ENCODE results near the gene SLC22A23.

The SLC22A23 gene

DNA sequence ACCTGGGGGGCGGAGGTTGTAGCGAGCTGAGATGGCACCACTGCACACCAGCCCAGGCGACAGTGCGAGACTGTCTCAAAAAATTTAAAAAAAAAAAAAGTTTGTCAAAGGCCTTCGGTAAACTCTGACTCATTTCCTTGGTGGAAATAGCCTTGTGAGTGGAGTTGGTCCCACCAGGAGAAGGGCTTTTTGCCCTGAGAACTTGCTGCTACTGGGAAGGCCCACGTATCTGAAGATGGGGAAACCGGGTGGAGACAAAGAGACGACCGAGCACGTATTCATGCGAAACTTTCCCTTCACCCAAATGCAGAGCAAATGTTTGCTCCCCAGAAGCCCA, 51.7 kb downstream of the SLC22A23 start:
- no peaks in the 10 kb centered on the region for H3K36me3 ChIP-seq (ENCODE audit: insufficient read depth, low read length)
- TF ChIP-seq POLR2AphosphoS5 (IDR thresholded peaks at IDR 0.05; ENCODE audit: borderline replicate concordance, low read depth, low read length): no peak
- no peak for TF ChIP-seq FOXP2 (optimal IDR thresholded peaks at IDR 0.05; ENCODE audit: control extremely low read depth, extremely low read length, insufficient read depth)
- TF ChIP-seq EZH2 (IDR thresholded peaks at IDR 0.05): no peak
- no peak overlapping the region for H3K4me3 ChIP-seq
- no peak overlapping the region for H3K9ac ChIP-seq (ENCODE audit: insufficient read length)
- H3K9me3 ChIP-seq (ENCODE audit: low read depth, low read length): no peaks in the 10 kb centered on the region
- H3K27ac ChIP-seq: no peak overlapping the region
- DNase-seq (ENCODE audit: low read depth, low spot score): no peak

- TF ChIP-seq FOXP2 (optimal IDR thresholded peaks at IDR 0.05; ENCODE audit: control extremely low read depth, extremely low read length, insufficient read depth) (no peak), EZH2 (IDR thresholded peaks at IDR 0.05) (no peak), POLR2AphosphoS5 (IDR thresholded peaks at IDR 0.05; ENCODE audit: borderline replicate concordance, low read depth, low read length) (no peak)
- Histone ChIP-seq H3K4me3 (no peak overlapping the region), H3K9ac (ENCODE audit: insufficient read length) (no peak overlapping the region), H3K9me3 (ENCODE audit: low read depth, low read length) (no peaks in the 10 kb centered on the region), H3K27ac (no peak overlapping the region), H3K36me3 (ENCODE audit: insufficient read depth, low read length) (no peaks in the 10 kb centered on the region)
- no peak for DNase-seq (ENCODE audit: low read depth, low spot score)
These were observed 53.3 kb downstream of the SLC22A23 start for GRCh38 chr6:3403238-3404173.

DNA sequence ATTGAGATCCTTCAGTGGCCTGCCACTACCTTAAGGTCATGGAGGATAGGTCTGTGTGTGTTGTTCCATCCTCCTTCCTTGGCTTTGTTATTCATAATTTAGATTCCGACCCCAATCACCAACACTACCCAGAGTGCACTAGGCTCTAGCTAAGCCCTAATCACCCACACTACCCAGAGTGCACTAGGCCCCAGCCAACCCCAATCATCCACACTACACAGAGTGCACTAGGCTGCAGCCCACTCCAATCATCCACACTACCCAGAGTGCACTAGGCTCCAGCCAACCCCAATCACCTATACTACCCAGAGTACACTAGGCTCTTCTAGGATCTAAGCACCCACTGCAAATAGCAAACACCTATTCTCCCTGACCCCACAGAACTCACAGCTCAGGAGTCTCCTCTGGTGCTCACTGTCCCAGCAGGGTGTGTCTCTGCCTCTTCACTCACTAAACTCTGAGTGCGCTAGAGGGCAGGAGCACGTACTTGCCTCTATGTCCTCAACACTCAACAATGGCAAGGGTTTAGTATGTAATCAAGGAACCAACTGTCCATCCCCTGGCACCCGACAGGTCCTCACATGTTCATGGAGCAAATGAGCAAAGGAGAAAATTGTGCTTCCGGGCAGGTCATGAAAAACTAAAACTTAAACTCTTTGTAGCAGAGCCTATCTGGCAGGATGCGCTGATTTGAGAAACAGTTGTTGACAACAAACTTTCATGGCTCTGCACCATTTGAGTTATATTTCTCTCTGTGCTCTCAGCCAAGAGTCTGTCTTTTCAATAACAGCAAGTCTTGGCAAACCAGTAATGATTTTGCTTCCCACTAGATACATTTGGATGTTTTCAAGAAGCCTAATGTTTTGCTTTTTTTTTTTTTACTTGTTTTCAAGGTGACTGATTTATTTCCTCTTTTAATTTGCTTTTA, 54.3 kb downstream of the SLC22A23 start:
- DNase-seq (ENCODE audit: low read depth, low spot score): no peak
- no peak overlapping the region for H3K9ac ChIP-seq (ENCODE audit: insufficient read length)
- H3K4me3 ChIP-seq: no peak overlapping the region
- no peaks in the 10 kb centered on the region for H3K36me3 ChIP-seq (ENCODE audit: insufficient read depth, low read length)
- no peaks in the 10 kb centered on the region for H3K9me3 ChIP-seq (ENCODE audit: low read depth, low read length)
- TF ChIP-seq EZH2 (IDR thresholded peaks at IDR 0.05) (no peak), FOXP2 (optimal IDR thresholded peaks at IDR 0.05; ENCODE audit: control extremely low read depth, extremely low read length, insufficient read depth) (no peak), POLR2AphosphoS5 (IDR thresholded peaks at IDR 0.05; ENCODE audit: borderline replicate concordance, low read depth, low read length) (no peak)
- H3K27ac ChIP-seq: no peak overlapping the region

GRCh38 chr6:3400162-3400561, 56.7 kb downstream of the SLC22A23 start:
- Histone ChIP-seq H3K9me3 (ENCODE audit: low read depth, low read length) (no peaks in the 10 kb centered on the region), H3K36me3 (ENCODE audit: insufficient read depth, low read length) (no peaks in the 10 kb centered on the region), H3K4me3 (no peak overlapping the region), H3K27ac (no peak overlapping the region), H3K9ac (ENCODE audit: insufficient read length) (no peak overlapping the region)
- no peak for DNase-seq (ENCODE audit: low read depth, low spot score)
- no peak for TF ChIP-seq EZH2 (IDR thresholded peaks at IDR 0.05)
- no peak for TF ChIP-seq POLR2AphosphoS5 (IDR thresholded peaks at IDR 0.05; ENCODE audit: borderline replicate concordance, low read depth, low read length)
- no peak for TF ChIP-seq FOXP2 (optimal IDR thresholded peaks at IDR 0.05; ENCODE audit: control extremely low read depth, extremely low read length, insufficient read depth)

- Histone ChIP-seq H3K36me3 (ENCODE audit: insufficient read depth, low read length) (no peaks in the 10 kb centered on the region), H3K4me3 (no peak overlapping the region), H3K27ac (no peak overlapping the region), H3K9me3 (ENCODE audit: low read depth, low read length) (no peaks in the 10 kb centered on the region), H3K9ac (ENCODE audit: insufficient read length) (no peak overlapping the region)
- no peak for TF ChIP-seq EZH2 (IDR thresholded peaks at IDR 0.05)
- no peak for TF ChIP-seq FOXP2 (optimal IDR thresholded peaks at IDR 0.05; ENCODE audit: control extremely low read depth, extremely low read length, insufficient read depth)
- no peak for TF ChIP-seq POLR2AphosphoS5 (IDR thresholded peaks at IDR 0.05; ENCODE audit: borderline replicate concordance, low read depth, low read length)
- DNase-seq (ENCODE audit: low read depth, low spot score): no peak
These were observed 57.8 kb downstream of the SLC22A23 start for GRCh38 chr6:3398755-3399696.

GRCh38 chr6:3398165-3398562, 58.7 kb downstream of the SLC22A23 start:
- no peaks in the 10 kb centered on the region for H3K9me3 ChIP-seq (ENCODE audit: low read depth, low read length)
- H3K9ac ChIP-seq (ENCODE audit: insufficient read length): no peak overlapping the region
- DNase-seq (ENCODE audit: low read depth, low spot score): no peak
- no peak overlapping the region for H3K4me3 ChIP-seq
- no peaks in the 10 kb centered on the region for H3K36me3 ChIP-seq (ENCODE audit: insufficient read depth, low read length)
- H3K27ac ChIP-seq: no peak overlapping the region
- TF ChIP-seq EZH2 (IDR thresholded peaks at IDR 0.05): no peak
- no peak for TF ChIP-seq POLR2AphosphoS5 (IDR thresholded peaks at IDR 0.05; ENCODE audit: borderline replicate concordance, low read depth, low read length)
- TF ChIP-seq FOXP2 (optimal IDR thresholded peaks at IDR 0.05; ENCODE audit: control extremely low read depth, extremely low read length, insufficient read depth): no peak

GRCh38 chr6:3397229-3398164, 59.4 kb downstream of the SLC22A23 start:
- Histone ChIP-seq H3K4me3 (no peak overlapping the region), H3K36me3 (ENCODE audit: insufficient read depth, low read length) (no peaks in the 10 kb centered on the region), H3K27ac (no peak overlapping the region), H3K9ac (ENCODE audit: insufficient read length) (no peak overlapping the region), H3K9me3 (ENCODE audit: low read depth, low read length) (no peaks in the 10 kb centered on the region)
- DNase-seq (ENCODE audit: low read depth, low spot score): no peak
- TF ChIP-seq POLR2AphosphoS5 (IDR thresholded peaks at IDR 0.05; ENCODE audit: borderline replicate concordance, low read depth, low read length): no peak
- no peak for TF ChIP-seq FOXP2 (optimal IDR thresholded peaks at IDR 0.05; ENCODE audit: control extremely low read depth, extremely low read length, insufficient read depth)
- TF ChIP-seq EZH2 (IDR thresholded peaks at IDR 0.05): no peak

Data from SK-N-MC (cell line).